Measurements from ENCODE around the gene PPHLN1.
"Not testable (repeated sequence)": the region's sequence is repeated elsewhere in the genome, so short reads cannot be mapped to it uniquely, and the experiment has no call there.

PPHLN1 gene

GRCh38 chr12:42364692-42365091 lies 38.7 kb downstream of the PPHLN1 start:
- in situ Hi-C loops (cut with MboI; ENCODE audit: low sequenced_read_pairs), result no loop called here

GRCh38 chr12:42365486-42365885 lies 39.5 kb downstream of the PPHLN1 start:
- in situ Hi-C loops (cut with MboI; ENCODE audit: low sequenced_read_pairs), result no loop called here

- in situ Hi-C loops (cut with MboI; ENCODE audit: low sequenced_read_pairs), result no loop called here
Observed at GRCh38 chr12:42370013-42370412, 44.0 kb downstream of the PPHLN1 start.

- in situ Hi-C loops (cut with MboI; ENCODE audit: low sequenced_read_pairs), result no loop called here
Observed at GRCh38 chr12:42372154-42372791, 46.3 kb downstream of the PPHLN1 start.

- in situ Hi-C loops (cut with MboI; ENCODE audit: low sequenced_read_pairs), result no loop called here
Observed at GRCh38 chr12:42373669-42374068, 47.7 kb downstream of the PPHLN1 start.

- in situ Hi-C loops (cut with MboI; ENCODE audit: low sequenced_read_pairs), result no loop called here
Observed at GRCh38 chr12:42380733-42381132, 54.8 kb downstream of the PPHLN1 start.

- in situ Hi-C loops (cut with MboI; ENCODE audit: low sequenced_read_pairs), result no loop called here
Observed at GRCh38 chr12:42382013-42382696, 56.2 kb downstream of the PPHLN1 start.

- in situ Hi-C loops (cut with MboI; ENCODE audit: low sequenced_read_pairs), result no loop called here
Observed at GRCh38 chr12:42385326-42385841, 59.4 kb downstream of the PPHLN1 start.

- in situ Hi-C loops (cut with MboI; ENCODE audit: low sequenced_read_pairs), result no loop called here
Observed at GRCh38 chr12:42386308-42386707, 60.3 kb downstream of the PPHLN1 start.

GRCh38 chr12:42388086-42388485 lies 62.1 kb downstream of the PPHLN1 start:
- in situ Hi-C loops (cut with MboI; ENCODE audit: low sequenced_read_pairs), result not testable (repeated sequence)

GRCh38 chr12:42394429-42394828 lies 68.5 kb downstream of the PPHLN1 start:
- in situ Hi-C loops (cut with MboI; ENCODE audit: low sequenced_read_pairs), result no loop called here

GRCh38 chr12:42396473-42397259 lies 70.7 kb downstream of the PPHLN1 start:
- in situ Hi-C loops (cut with MboI; ENCODE audit: low sequenced_read_pairs), result no loop called here

- in situ Hi-C loops (cut with MboI; ENCODE audit: low sequenced_read_pairs), result no loop called here
Observed at GRCh38 chr12:42402821-42403411, 76.9 kb downstream of the PPHLN1 start.

GRCh38 chr12:42407306-42407705 lies 81.3 kb downstream of the PPHLN1 start:
- in situ Hi-C loops (cut with MboI; ENCODE audit: low sequenced_read_pairs), result no loop called here

GRCh38 chr12:42409471-42409870 lies 83.5 kb downstream of the PPHLN1 start:
- in situ Hi-C loops (cut with MboI; ENCODE audit: low sequenced_read_pairs), result no loop called here

- in situ Hi-C loops (cut with MboI; ENCODE audit: low sequenced_read_pairs), result no loop called here
Observed at GRCh38 chr12:42410340-42410739, 84.4 kb downstream of the PPHLN1 start.

- in situ Hi-C loops (cut with MboI; ENCODE audit: low sequenced_read_pairs), result no loop called here
Observed at GRCh38 chr12:42420395-42420794, 94.4 kb downstream of the PPHLN1 start.

- in situ Hi-C loops (cut with MboI; ENCODE audit: low sequenced_read_pairs), result no loop called here
Observed at GRCh38 chr12:42421844-42422779, 96.1 kb downstream of the PPHLN1 start.

- in situ Hi-C loops (cut with MboI; ENCODE audit: low sequenced_read_pairs), result no loop called here
Observed at GRCh38 chr12:42422785-42423184, 96.8 kb downstream of the PPHLN1 start.

GRCh38 chr12:42426746-42427145 lies 100.8 kb downstream of the PPHLN1 start:
- in situ Hi-C loops (cut with MboI; ENCODE audit: low sequenced_read_pairs), result no loop called here

All from HL-60/S4 treated with retinoic acid at 250 ng/mL for 4 days and 3 days (cell line).